HepG2 (cell line): Measurements from ENCODE around the gene SLCO4A1. TPM values are rescaled to one million over a fixed set of nuclear protein-coding genes. Genes with fewer than 3 reads are reported as not detected.

ENCODE experiments used
- ATAC-seq: fragments of 200-7000 bp; cut with Tn5 transposase; 3 replicates; pipeline ENCODE4 v1.9.1; 2020; ENCODE audit warnings: mild to moderate bottlenecking, moderate library complexity
- BruUV-seq: library from RNA; stranded (reverse); fragments of 400-500 nt; replicated peaks from 2 replicates; lab custom pipeline; 2021; lab: Mats Ljungman, UMichigan
- CTCF ChIA-PET: fragments of 300-600 bp; formaldehyde crosslinking; extraction: SDS; loops from one replicate; lab custom pipeline; 2021; ENCODE audit warnings: low total read pairs, inconsistent platforms, low intra/inter-chr PET ratio; lab: Yijun Ruan, JAX
- POLR2A ChIA-PET: fragments of 350-600 bp; sonication (Branson Sonifier 250); formaldehyde crosslinking; loops from one replicate; lab custom pipeline; 2020; ENCODE audit warnings: antibody characterized with exemption, inconsistent platforms; lab: Yijun Ruan, JAX
- DNase-seq: peaks from one replicate; pipeline ENCODE4 v3.0.0-alpha.2; 2015; ENCODE audit warnings: low spot score
- FAIRE-seq: peaks from 3 replicates; lab custom pipeline; 2011; peaks lifted over from hg19 to GRCh38; lab: Jason Lieb, UNC
- H2AFZ ChIP-seq: one replicate; pipeline ENCODE4 v1.6.1; 2011; ENCODE audit warnings: low read length, inconsistent platforms
- H3K27ac ChIP-seq: fragments of 300-600 bp; 3 replicates; pipeline ENCODE4 v1.8.0; 2011; ENCODE audit warnings: mixed run types, mild to moderate bottlenecking, mixed read lengths, low read length, inconsistent platforms; ENCODE audit not compliant: insufficient read depth; ENCODE audit errors: extremely low read length
- H3K27me3 ChIP-seq, 2 experiments: fragments of 200-600 bp in 1 of 2; 2 replicates in 1 of 2; 3 replicates in 1 of 2; pipeline versions ENCODE4 v1.6.0 to v1.8.0; 2011; ENCODE audit warnings: low read length in 2 of 2, mild to moderate bottlenecking in 2 of 2, moderate library complexity in 2 of 2, inconsistent platforms in 1 of 2; ENCODE audit not compliant: insufficient read depth in 2 of 2, control insufficient read depth in 1 of 2
- H3K36me3 ChIP-seq, 2 experiments: fragments of 200-600 bp in 1 of 2; replicated peaks in 1 of 2; 2 replicates in 1 of 2; 3 replicates in 1 of 2; pipeline versions ENCODE4 v1.5.1 to v1.8.0; 2011; ENCODE audit warnings: low read length in 2 of 2, inconsistent platforms in 1 of 2; ENCODE audit not compliant: insufficient read depth in 2 of 2, control insufficient read depth in 1 of 2
- H3K4me1 ChIP-seq: 2 replicates; pipeline ENCODE4 v1.5.1; 2012; ENCODE audit warnings: low read length, inconsistent platforms; ENCODE audit not compliant: insufficient read depth
- H3K4me2 ChIP-seq: 2 replicates; pipeline ENCODE4 v1.6.0; 2011; ENCODE audit warnings: low read depth, low read length, inconsistent platforms
- H3K4me3 ChIP-seq, 3 experiments: fragments of 200-600 bp in 1 of 3; sonication (generic), shearing (Covaris generic) in 1 of 3; replicated peaks in 1 of 3; 2 replicates each; pipeline ENCODE4 v1.5.1; 2011 to 2016; ENCODE audit warnings: low read length in 3 of 3, inconsistent platforms in 2 of 3, low read depth in 2 of 3, mild to moderate bottlenecking in 2 of 3, control low read depth in 1 of 3, mixed read lengths in 1 of 3; ENCODE audit not compliant: insufficient read depth in 1 of 3
- H3K79me2 ChIP-seq: one replicate; pipeline ENCODE4 v1.6.1; 2011; ENCODE audit warnings: low read length, inconsistent platforms; ENCODE audit not compliant: insufficient read depth
- H3K9ac ChIP-seq: 2 replicates; pipeline ENCODE4 v1.6.0; 2011; ENCODE audit warnings: mild to moderate bottlenecking, low read depth, low read length, inconsistent platforms; ENCODE audit not compliant: insufficient read depth
- H3K9me3 ChIP-seq: 2 replicates; pipeline ENCODE4 v1.5.1; 2012; ENCODE audit warnings: mild to moderate bottlenecking, low read length
- H4K20me1 ChIP-seq: 2 replicates; pipeline ENCODE4 v1.6.0; 2011; ENCODE audit warnings: inconsistent platforms, mild to moderate bottlenecking, low read length, moderate library complexity; ENCODE audit not compliant: insufficient read depth
- ARHGAP35 ChIP-seq: sonication (generic); formaldehyde crosslinking; IDR thresholded peaks from 2 replicates; pipeline ENCODE4 v1.9.0; 2022; ENCODE audit warnings: mild to moderate bottlenecking, inconsistent platforms, moderate library complexity, missing genetic modification reagents, borderline replicate concordance
- ARID2 ChIP-seq: sonication (generic); formaldehyde crosslinking; IDR thresholded peaks from 2 replicates; pipeline ENCODE4 v1.8.1; 2022; ENCODE audit warnings: mild to moderate bottlenecking, missing genetic modification reagents, borderline replicate concordance
- EED ChIP-seq: sonication (generic); formaldehyde crosslinking; IDR thresholded peaks from 2 replicates; pipeline ENCODE4 v1.5.0; 2020; ENCODE audit warnings: mild to moderate bottlenecking, missing genetic modification reagents
- ESRRA ChIP-seq: sonication (generic); formaldehyde crosslinking; IDR thresholded peaks from 2 replicates; pipeline ENCODE4 v1.5.1; 2020; ENCODE audit warnings: mild to moderate bottlenecking, low read depth, missing genetic modification reagents
- GATAD2A ChIP-seq: IDR thresholded peaks from 2 replicates; pipeline ENCODE4 v1.6.1; 2016
- KDM4B ChIP-seq: sonication (generic); formaldehyde crosslinking; IDR thresholded peaks from 2 replicates; pipeline ENCODE4 v1.4.0; 2020; ENCODE audit warnings: missing genetic modification reagents
- NFE2 ChIP-seq: sonication (generic); formaldehyde crosslinking; IDR thresholded peaks from 2 replicates; pipeline ENCODE4 v1.4.0; 2020; ENCODE audit warnings: missing genetic modification reagents
- NFYC ChIP-seq: IDR thresholded peaks from 2 replicates; pipeline ENCODE4 v1.6.1; 2016; ENCODE audit warnings: missing genetic modification reagents, missing compliant biosample characterization
- RFX5 ChIP-seq: IDR thresholded peaks from 2 replicates; pipeline ENCODE4 v1.6.1; 2011; ENCODE audit warnings: low read depth, low read length, improper control_type of control experiment
- SNRNP70 ChIP-seq: fragments of 200-400 bp; formaldehyde crosslinking; IDR thresholded peaks from 2 replicates; pipeline ENCODE4 v1.6.1; 2017; ENCODE audit warnings: mild to moderate bottlenecking, low read depth, low read length, moderate library complexity
- SRF ChIP-seq: IDR thresholded peaks from 2 replicates; pipeline ENCODE4 v1.6.1; 2011; ENCODE audit warnings: mild to moderate bottlenecking, low read depth, low read length, moderate library complexity
- STAT6 ChIP-seq: sonication (generic); formaldehyde crosslinking; IDR thresholded peaks from 2 replicates; pipeline ENCODE4 v1.4.0; 2020; ENCODE audit warnings: missing genetic modification reagents, mild to moderate bottlenecking, borderline replicate concordance
- TBX3 ChIP-seq: fragments of 450-650 bp; IDR thresholded peaks from 2 replicates; pipeline ENCODE4 v1.6.1; 2017; ENCODE audit warnings: antibody characterized with exemption, mild to moderate bottlenecking, inconsistent platforms, borderline replicate concordance
- ZBTB43 ChIP-seq: sonication (generic); formaldehyde crosslinking; conservative IDR thresholded peaks from 2 replicates; pipeline ENCODE4 v1.4.0; 2020; ENCODE audit warnings: missing genetic modification reagents
- ZNF251 ChIP-seq: sonication (generic); formaldehyde crosslinking; IDR thresholded peaks from 2 replicates; pipeline ENCODE4 v1.9.0; 2021; ENCODE audit warnings: mild to moderate bottlenecking, missing genetic modification reagents
- ZNF292 ChIP-seq: sonication (generic); formaldehyde crosslinking; IDR thresholded peaks from 2 replicates; pipeline ENCODE4 v1.8.1; 2022; ENCODE audit warnings: mild to moderate bottlenecking, low read depth, missing genetic modification reagents, borderline replicate concordance
- ZNF296 ChIP-seq: sonication (generic); formaldehyde crosslinking; conservative IDR thresholded peaks from 2 replicates; pipeline ENCODE4 v1.5.0; 2020; ENCODE audit warnings: mild to moderate bottlenecking, missing genetic modification reagents
- ZNF33A ChIP-seq: sonication (generic); formaldehyde crosslinking; IDR thresholded peaks from 2 replicates; pipeline ENCODE4 v1.5.1; 2020; ENCODE audit warnings: missing genetic modification reagents, mild to moderate bottlenecking, moderate library complexity, borderline replicate concordance
- ZNF891 ChIP-seq: sonication (generic); formaldehyde crosslinking; IDR thresholded peaks from 2 replicates; pipeline ENCODE4 v1.5.0; 2020; ENCODE audit warnings: mild to moderate bottlenecking, missing genetic modification reagents
- WGBS: methylation state at CpG from one replicate; pipeline ENCODE4 v1.1.6; 2017; ENCODE audit warnings: low lambda C conversion rate; 5-methylcytosine and 5-hydroxymethylcytosine counted together
- in situ Hi-C: cut with HindIII; loops from 2 replicates; pipeline ENCODE4 v1.10.0; 2017; ENCODE audit warnings: low pct_unique_long_range_greater_than_20kb; ENCODE audit not compliant: extremely low pct_ligation_motif_present
- intact Hi-C: fragments of 100-400 bp; cut with micrococcal nuclease; formaldehyde crosslinking; loops from one replicate; pipeline ENCODE4 v1.10.0; 2022; ENCODE audit not compliant: unreplicated experiment
- polyA plus RNA-seq, 8 experiments: library from polyadenylated mRNA; depleted of rRNA in 3 of 8; stranded (reverse) in 7 of 8; unstranded in 1 of 8; fragments of >200 nt; fragmentation: Illumina TruSeq in 4 of 8; extraction: Trizol in 4 of 8; gene quantifications; 2 replicates each; pipeline versions ENCODE4 v1.2.1 to v1.2.3, GENCODE V29; 2011 to 2016; ENCODE audit warnings: low read depth in 4 of 8, missing spikeins in 1 of 8, mixed read lengths in 1 of 8; ENCODE audit not compliant: insufficient read depth in 1 of 8
- total RNA-seq, 5 experiments: library from RNA; depleted of rRNA; stranded (reverse); fragments of >200 nt; fragmentation: Illumina TruSeq; extraction: Trizol; gene quantifications; 2 replicates each; pipeline ENCODE4 v1.2.3, GENCODE V29; 2016; ENCODE audit warnings: low read depth in 1 of 5
- TF ChIP-seq, protein P1 (sequence below): sonication (generic); formaldehyde crosslinking; conservative IDR thresholded peaks from 2 replicates; pipeline ENCODE4 v1.5.0; 2020; ENCODE audit warnings: missing genetic modification reagents

Gene SLCO4A1
- total and polyA plus RNA-seq, 2 of the 13 experiments (the other 11 are each of a cell fraction or from before 2014, with no cell fraction given) = 55.5 to 112 TPM

- Histone ChIP-seq H4K20me1 (no peaks in the 10 kb centered on the region), H2AFZ (no peak overlapping the region), H3K9me3 (no peaks in the 10 kb centered on the region), H3K27ac (no peak overlapping the region), H3K36me3 (no peaks in the 10 kb centered on the region), H3K4me1 (peaks cover 99% of the 10 kb centered on the region), H3K79me2 (no peaks in the 10 kb centered on the region), H3K4me3 (peak overlapping the region in 2 of 3 experiments; percentile 4 to 42; a peak in 1 of 6 replicates), H3K9ac (no peak overlapping the region), H3K27me3 (peaks cover 22 to 63% of the 10 kb centered on the region in 2 experiments), H3K4me2 (peak overlapping the region; percentile 69)
- ATAC-seq = peak; percentile 12
- in situ Hi-C loops (no loop called here), intact Hi-C loops (no loop called here)
- WGBS = 22% methylated on average over 5 of the region's 5 CpGs
- ChIA-PET CTCF (no interaction called here), POLR2A (interaction anchor here (1.0 to 3.7 kb wide), 4 partner anchors 13 to 30 kb away, joined by 4 to 27 read pairs (median 13); no protein-coding TSS in a partner anchor)
- no peak for FAIRE-seq
- DNase-seq = no peak
- no TSS peak for BruUV-seq
- TF ChIP-seq NFE2 (CRISPR knock-in tag) = no peak
- no peak for TF ChIP-seq SNRNP70
- no peak for TF ChIP-seq SRF
- TF ChIP-seq GATAD2A (CRISPR knock-in tag) = no peak
- no peak for TF ChIP-seq TBX3
- no peak for TF ChIP-seq ARID2 (CRISPR knock-in tag)
- TF ChIP-seq ZNF891 (CRISPR knock-in tag) = no peak
- TF ChIP-seq KDM4B = no peak
- TF ChIP-seq ZBTB43 (CRISPR knock-in tag) = no peak
- no peak for TF ChIP-seq RFX5
- no peak for TF ChIP-seq ZNF251 (CRISPR knock-in tag)
- TF ChIP-seq STAT6 = no peak
- TF ChIP-seq EED (CRISPR knock-in tag) = 0 out of 2 replicates have a peak, but pooled peaks have one; percentile 29
- TF ChIP-seq, protein P1, sequence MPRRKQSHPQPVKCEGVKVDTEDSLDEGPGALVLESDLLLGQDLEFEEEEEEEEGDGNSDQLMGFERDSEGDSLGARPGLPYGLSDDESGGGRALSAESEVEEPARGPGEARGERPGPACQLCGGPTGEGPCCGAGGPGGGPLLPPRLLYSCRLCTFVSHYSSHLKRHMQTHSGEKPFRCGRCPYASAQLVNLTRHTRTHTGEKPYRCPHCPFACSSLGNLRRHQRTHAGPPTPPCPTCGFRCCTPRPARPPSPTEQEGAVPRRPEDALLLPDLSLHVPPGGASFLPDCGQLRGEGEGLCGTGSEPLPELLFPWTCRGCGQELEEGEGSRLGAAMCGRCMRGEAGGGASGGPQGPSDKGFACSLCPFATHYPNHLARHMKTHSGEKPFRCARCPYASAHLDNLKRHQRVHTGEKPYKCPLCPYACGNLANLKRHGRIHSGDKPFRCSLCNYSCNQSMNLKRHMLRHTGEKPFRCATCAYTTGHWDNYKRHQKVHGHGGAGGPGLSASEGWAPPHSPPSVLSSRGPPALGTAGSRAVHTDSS (CRISPR knock-in tag) = no peak
- no peak for TF ChIP-seq ZNF33A (CRISPR knock-in tag)
- TF ChIP-seq ZNF296 = 0 out of 2 replicates have a peak, but pooled peaks have one; percentile 39
- TF ChIP-seq ZNF292 (CRISPR knock-in tag) = peak; percentile 36; the same call in 1 of the 2 replicates
- no peak for TF ChIP-seq NFYC
- no peak for TF ChIP-seq ESRRA (CRISPR knock-in tag)
- 0 out of 2 replicates have a peak, but pooled peaks have one; percentile 21 for TF ChIP-seq ARHGAP35 (CRISPR knock-in tag)
Observed at GRCh38 chr20:62637110-62637509, 5.2 kb upstream of the SLCO4A1 start.
